Measurements from ENCODE around the gene SMARCAD1.

SMARCAD1 gene

GRCh38 chr4:94181815-94182214 is 25.9 kb upstream of the SMARCAD1 start:
- TF ChIP-seq KLF7 (tag by site-specific recombination; IDR thresholded peaks at IDR 0.05; ENCODE audit: borderline replicate concordance) (no peak), ZEB2 (tag by site-specific recombination; IDR thresholded peaks at IDR 0.05) (0 out of 2 replicates have a peak, but pooled peaks have one; percentile 25), PRDM6 (tag by site-specific recombination; IDR thresholded peaks at IDR 0.05) (peak; percentile 30; the same call in 1 of the 2 replicates), ZNF10 (tag by site-specific recombination; IDR thresholded peaks at IDR 0.05) (peak; percentile 91), BCL11B (tag by site-specific recombination; IDR thresholded peaks at IDR 0.05; ENCODE audit: low read depth) (0 out of 2 replicates have a peak, but pooled peaks have one; percentile 45), ZNF626 (tag by site-specific recombination; IDR thresholded peaks at IDR 0.05) (no peak), AEBP2 (tag by site-specific recombination; IDR thresholded peaks at IDR 0.05; ENCODE audit: borderline replicate concordance) (no peak), ZNF544 (tag by site-specific recombination; IDR thresholded peaks at IDR 0.05) (no peak), ZNF843 (tag by site-specific recombination; IDR thresholded peaks at IDR 0.05) (peak; percentile 67; the same call in 1 of the 2 replicates), ZNF140 (tag by site-specific recombination; IDR thresholded peaks at IDR 0.05) (no peak), MZF1 (tag by site-specific recombination; IDR thresholded peaks at IDR 0.05; ENCODE audit: borderline replicate concordance) (peak; percentile 80; the same call in 1 of the 2 replicates), BCL11A (tag by site-specific recombination; IDR thresholded peaks at IDR 0.05; ENCODE audit: low read depth) (peak; percentile 65; the same call in 1 of the 2 replicates), ZXDB (tag by site-specific recombination; IDR thresholded peaks at IDR 0.05) (0 out of 2 replicates have a peak, but pooled peaks have one; percentile 32), ZNF121 (tag by site-specific recombination; IDR thresholded peaks at IDR 0.05) (no peak), FEZF1 (tag by site-specific recombination; IDR thresholded peaks at IDR 0.05) (peak; percentile 84), SP7 (tag by site-specific recombination; IDR thresholded peaks at IDR 0.05) (peak; percentile 59), ZNF248 (tag by site-specific recombination; IDR thresholded peaks at IDR 0.05) (no peak), PRDM10 (tag by site-specific recombination; IDR thresholded peaks at IDR 0.05) (0 out of 2 replicates have a peak, but pooled peaks have one; percentile 19), OSR2 (tag by site-specific recombination; IDR thresholded peaks at IDR 0.05) (peak; percentile 54; the same call in 1 of the 2 replicates), SCRT2 (tag by site-specific recombination; IDR thresholded peaks at IDR 0.05) (no peak), ZNF394 (tag by site-specific recombination; IDR thresholded peaks at IDR 0.05; ENCODE audit: borderline replicate concordance) (no peak), OVOL3 (tag by site-specific recombination; IDR thresholded peaks at IDR 0.05) (0 out of 2 replicates have a peak, but pooled peaks have one; percentile 24), GLI2 (tag by site-specific recombination; IDR thresholded peaks at IDR 0.05; ENCODE audit: borderline replicate concordance, low read depth) (no peak), ZNF513 (tag by site-specific recombination; IDR thresholded peaks at IDR 0.05) (no peak), ZBTB10 (tag by site-specific recombination; IDR thresholded peaks at IDR 0.05) (no peak), ZNF48 (tag by site-specific recombination; IDR thresholded peaks at IDR 0.05) (no peak), ZNF311 (tag by site-specific recombination; IDR thresholded peaks at IDR 0.05; ENCODE audit: borderline replicate concordance) (no peak), GLIS2 (tag by site-specific recombination; IDR thresholded peaks at IDR 0.05) (no peak)
- POLR2A ChIA-PET = no interaction called here
- H3K27ac ChIP-seq (ENCODE audit: extremely low read depth, low read depth, low read length) = no peak overlapping the region
- no peak overlapping the region for H3K4me3 ChIP-seq (ENCODE audit: low read depth, low read length)
- H3K36me3 ChIP-seq (ENCODE audit: control insufficient read depth in 2 of 2, insufficient read depth in 1 of 2, low read length in 2 of 2) = no peaks in the 10 kb centered on the region
- no peaks in the 10 kb centered on the region for H3K9me3 ChIP-seq (ENCODE audit: control insufficient read depth, insufficient read depth, low read depth, low read length)
- no peaks in the 10 kb centered on the region for H3K4me1 ChIP-seq (ENCODE audit: control insufficient read depth, insufficient read depth, low read length)
- CTCF ChIA-PET = no interaction called here
